EH (cell line): ENCODE results near the gene SLC50A1.
"Not testable (repeated sequence)": the region's sequence is repeated elsewhere in the genome, so short reads cannot be mapped to it uniquely, and the experiment has no call there.

Source experiments
- DNase-seq: peaks from one replicate; pipeline ENCODE4 v3.0.0-alpha.2; 2015; ENCODE audit warnings: low read depth

SLC50A1 gene

DNA sequence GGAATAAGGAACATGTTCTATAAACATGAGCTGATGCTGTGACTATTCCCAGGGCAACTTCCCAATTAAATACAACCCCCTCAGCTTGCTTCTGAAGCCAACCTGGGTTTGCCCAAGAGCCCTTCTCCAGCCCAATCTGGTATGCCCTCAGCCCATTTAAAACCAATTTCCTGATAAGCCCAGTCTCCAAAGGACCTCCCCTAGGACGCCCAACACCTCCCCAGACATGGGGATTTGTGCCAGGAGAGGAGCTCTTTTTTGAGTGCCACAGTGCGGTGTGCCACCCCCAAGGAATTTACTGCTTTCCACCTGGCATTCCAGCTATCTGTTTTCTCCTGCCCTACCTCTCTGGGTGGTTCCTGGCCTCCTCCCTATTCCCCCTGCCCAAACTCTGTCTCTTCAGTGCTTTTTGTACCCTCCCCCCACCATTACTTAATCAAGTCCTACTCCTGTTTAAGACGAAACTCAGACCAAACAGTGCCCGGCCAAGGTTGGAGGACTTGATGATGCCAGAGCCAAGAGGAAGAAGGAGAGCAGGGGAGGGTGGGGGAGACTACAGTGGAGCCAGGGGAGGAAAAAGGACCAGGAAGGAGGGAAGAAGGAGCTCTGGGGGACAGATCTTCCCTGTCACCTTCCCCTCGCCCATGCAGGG, 19.4 kb upstream of the SLC50A1 start:
- no peak for DNase-seq

- DNase-seq: no peak
These were observed 18.0 kb upstream of the SLC50A1 start for GRCh38 chr1:155117610-155118009.

- DNase-seq: not testable (repeated sequence)
These were observed 17.6 kb upstream of the SLC50A1 start for GRCh38 chr1:155118090-155118489.

GRCh38 chr1:155120253-155120652, 15.4 kb upstream of the SLC50A1 start:
- DNase-seq: no peak

GRCh38 chr1:155121249-155121648, 14.4 kb upstream of the SLC50A1 start:
- no peak for DNase-seq

DNA sequence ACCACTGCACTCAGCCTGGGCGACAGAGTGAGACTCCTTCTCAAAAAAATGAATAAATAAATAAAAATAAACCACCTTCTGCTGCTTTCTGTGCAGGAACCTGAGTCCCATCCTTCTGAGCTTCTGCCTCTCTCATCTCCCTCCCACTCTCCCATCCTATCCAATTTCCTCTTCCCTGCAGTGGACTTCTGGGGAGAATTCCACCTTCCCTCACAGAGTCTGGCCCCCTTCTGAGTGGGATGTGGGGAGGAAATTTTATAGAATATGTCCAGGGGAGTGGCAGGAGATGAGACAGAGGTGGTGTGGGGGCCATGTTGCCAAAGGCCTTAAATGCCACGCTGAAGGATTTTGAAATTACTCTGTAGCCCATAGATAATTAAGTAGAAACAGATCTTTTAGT, 13.3 kb upstream of the SLC50A1 start:
- no peak for DNase-seq

DNA sequence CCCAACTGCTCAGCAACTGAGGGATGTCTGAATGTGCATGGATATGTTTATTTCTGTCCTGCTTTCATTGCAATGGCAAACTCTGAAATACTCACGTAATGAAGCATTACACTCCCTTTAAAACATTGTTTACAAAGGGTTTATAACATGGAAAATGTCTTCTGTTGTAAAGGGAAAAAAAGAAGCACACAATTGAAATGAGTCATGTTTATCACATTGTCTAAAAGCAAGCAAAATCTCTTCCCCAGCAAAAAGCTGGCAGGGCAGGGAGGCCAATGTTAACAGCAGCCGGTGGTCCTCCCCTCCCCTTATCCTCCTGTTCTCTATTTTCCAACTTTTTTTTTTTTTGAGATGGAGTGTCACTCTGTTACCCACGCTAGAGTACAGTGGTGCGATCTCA, 11.9 kb upstream of the SLC50A1 start:
- DNase-seq: peak; percentile 9

GRCh38 chr1:155124503-155125463, 10.9 kb upstream of the SLC50A1 start:
- DNase-seq: peak; percentile 76

GRCh38 chr1:155125511-155125945, 10.1 kb upstream of the SLC50A1 start:
- no peak for DNase-seq

GRCh38 chr1:155125946-155126555, 9.6 kb upstream of the SLC50A1 start:
- peak; percentile 30 for DNase-seq

GRCh38 chr1:155126556-155127104, 9.0 kb upstream of the SLC50A1 start:
- peak; percentile 35 for DNase-seq

DNA sequence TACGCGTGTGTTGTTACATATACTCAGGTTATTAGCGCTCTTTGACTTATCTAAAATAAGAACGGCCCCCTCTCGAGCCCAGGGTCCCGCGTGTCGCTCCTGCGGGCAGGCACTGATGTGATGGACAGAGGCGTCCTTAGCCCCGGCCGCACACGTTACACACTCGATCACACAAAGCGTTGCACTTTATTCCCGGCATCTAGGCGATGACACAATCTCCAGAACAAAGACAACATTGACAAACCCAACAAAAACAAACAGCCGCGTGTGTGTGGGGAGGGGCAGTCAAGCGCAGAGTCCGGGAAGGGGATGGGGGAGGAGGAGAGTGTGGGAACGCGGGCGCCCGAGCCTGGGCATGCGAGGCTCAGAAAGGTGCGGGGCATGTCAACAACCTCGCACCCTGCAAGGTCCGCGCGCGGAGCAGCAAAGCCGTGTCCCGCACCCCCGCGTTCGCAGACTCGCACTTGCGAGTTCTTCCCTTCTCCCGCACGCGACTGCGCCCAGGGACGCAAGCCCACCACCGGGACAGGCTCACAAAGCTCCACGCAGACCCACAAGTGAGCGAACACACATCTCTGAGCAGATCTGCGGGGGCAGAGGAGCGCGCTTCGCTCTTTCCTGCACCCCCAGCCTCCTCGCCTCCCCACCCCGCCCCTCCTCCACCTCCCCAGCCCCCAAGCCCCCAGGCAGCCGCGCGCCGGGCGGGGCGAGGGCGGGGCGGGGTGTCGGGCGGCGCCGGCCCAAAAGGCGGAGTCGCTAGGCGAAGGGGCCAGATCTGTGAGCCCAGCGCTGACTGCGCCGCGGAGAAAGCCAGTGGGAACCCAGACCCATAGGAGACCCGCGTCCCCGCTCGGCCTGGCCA, 8.3 kb upstream of the SLC50A1 start, which contains the start of gene EFNA1:
Gene EFNA1 (plus strand): TSS at position 772 of the 862 bp plus-strand sequence. CDS start 102 bp downstream, outside the sequence.
- peak; percentile 62 for DNase-seq

DNA sequence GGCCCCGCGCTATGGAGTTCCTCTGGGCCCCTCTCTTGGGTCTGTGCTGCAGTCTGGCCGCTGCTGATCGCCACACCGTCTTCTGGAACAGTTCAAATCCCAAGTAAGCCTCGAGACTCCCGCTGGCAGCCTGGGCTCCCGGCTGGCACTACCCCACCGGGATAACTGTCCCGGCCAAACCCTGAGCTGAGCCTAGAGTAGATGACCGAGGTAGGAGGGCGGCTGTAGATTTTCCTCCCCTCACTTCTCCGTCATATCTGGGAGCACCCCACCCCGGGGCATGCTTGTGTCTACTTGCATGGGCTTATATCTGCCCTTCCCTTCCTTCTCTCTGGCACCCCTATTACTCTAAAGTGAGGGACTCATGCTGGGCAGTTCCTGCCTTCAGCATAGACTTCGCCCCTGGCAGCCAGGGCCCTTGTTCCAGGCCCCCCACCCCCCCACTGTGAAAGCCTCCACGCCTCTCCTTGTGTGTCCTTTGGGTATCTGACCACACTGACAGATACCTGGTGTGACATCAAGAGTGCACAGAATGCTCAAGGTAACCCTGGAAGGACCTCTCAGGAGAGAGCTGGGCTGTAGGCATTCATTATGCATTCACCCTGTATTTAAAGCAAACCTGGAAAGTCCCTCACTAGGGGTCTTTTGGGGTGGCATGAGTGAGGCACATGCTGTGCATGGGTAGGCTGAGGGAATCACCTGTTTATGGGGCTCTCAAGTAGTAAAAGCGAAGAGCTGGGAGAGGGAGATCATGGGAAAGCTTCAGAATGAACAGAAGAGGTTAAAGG, 7.5 kb upstream of the SLC50A1 start:
- DNase-seq: no peak

GRCh38 chr1:155128755-155129473, 6.7 kb upstream of the SLC50A1 start:
- DNase-seq: no peak

DNA sequence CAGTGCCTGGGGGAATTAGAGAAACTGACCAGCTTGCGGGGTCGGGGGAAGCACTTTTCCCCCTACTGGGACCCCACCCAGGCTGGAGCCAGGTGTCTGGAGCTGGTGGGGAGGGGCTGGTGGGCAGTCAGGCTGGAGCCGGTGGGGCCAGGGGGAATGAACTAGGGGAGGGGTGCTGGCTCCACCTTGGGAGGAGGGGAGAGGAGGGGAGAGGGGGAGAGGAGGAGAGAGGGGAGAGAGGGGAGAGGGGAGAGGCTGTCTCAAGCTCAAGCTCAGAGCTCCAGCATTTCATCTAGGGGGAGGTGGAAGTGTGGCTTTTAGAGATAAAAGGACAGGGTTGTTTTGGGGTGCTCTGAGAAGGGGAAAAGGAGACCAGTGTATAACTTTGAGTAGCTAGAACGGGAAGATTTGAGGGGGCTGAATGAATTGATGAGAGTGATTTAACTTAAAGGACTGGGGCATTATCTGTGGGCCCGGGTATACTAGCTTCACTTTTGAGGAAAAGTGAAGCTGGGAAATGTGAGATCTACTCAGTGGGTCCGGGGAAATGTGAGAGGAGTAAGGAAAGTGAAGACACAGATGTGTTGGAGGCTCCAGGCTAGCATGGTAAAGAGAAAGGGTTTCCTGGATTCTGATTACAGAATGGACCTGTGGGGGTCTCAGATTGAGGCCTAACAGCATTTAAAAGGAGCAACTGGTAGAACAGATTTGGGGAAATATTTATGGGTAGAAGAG, 5.2 kb upstream of the SLC50A1 start:
- no peak for DNase-seq

DNA sequence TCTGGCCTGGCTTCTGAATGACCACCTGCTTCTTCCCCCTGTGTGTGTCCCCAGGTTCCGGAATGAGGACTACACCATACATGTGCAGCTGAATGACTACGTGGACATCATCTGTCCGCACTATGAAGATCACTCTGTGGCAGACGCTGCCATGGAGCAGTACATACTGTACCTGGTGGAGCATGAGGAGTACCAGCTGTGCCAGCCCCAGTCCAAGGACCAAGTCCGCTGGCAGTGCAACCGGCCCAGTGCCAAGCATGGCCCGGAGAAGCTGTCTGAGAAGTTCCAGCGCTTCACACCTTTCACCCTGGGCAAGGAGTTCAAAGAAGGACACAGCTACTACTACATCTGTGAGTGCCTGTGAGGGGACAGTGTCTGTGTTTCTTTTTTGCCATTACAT, 4.4 kb upstream of the SLC50A1 start:
- DNase-seq: no peak

- DNase-seq: no peak
These were observed 3.8 kb upstream of the SLC50A1 start for GRCh38 chr1:155131856-155132255.

DNA sequence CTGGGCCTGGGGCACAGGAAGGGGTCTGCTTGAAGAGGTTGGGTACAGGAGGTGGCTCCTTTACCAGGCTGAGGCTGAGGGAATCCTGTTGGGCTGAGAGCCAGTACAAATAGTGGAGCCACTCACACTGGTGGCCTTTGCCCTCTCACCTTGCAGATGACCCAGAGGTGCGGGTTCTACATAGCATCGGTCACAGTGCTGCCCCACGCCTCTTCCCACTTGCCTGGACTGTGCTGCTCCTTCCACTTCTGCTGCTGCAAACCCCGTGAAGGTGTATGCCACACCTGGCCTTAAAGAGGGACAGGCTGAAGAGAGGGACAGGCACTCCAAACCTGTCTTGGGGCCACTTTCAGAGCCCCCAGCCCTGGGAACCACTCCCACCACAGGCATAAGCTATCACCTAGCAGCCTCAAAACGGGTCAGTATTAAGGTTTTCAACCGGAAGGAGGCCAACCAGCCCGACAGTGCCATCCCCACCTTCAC, 1.8 kb upstream of the SLC50A1 start:
- DNase-seq: no peak

GRCh38 chr1:155134322-155134721, 1.3 kb upstream of the SLC50A1 start:
- DNase-seq: no peak
